ENCODE results near the gene OSGEP.

The OSGEP gene

GRCh38 chr14:20409226-20409625 is 45.4 kb downstream of the OSGEP start:
- no peak for DNase-seq (ENCODE audit: low read depth in 1 of 2, low spot score in 1 of 2)
- H3K27ac ChIP-seq (replicated peaks): no peak overlapping the region

DNA sequence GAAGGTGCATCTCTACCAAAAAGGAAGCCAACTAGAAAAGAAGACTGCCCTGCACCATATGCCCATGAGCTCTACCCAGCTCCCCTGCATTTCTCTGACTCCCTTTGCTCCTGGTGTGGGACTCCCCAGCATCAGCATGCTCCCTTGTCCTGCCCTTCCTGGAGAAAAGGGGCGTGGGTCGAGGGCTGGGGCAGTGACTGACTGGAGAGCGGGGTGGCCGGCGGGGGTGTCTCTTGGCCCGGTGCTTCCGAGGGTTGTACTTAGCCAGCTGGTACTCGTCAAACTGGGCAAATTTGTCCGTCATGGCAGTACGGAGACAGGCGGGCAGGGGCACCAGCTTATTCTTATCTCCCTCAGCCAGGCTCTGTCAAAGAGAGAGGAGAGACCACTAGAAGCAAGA is 51.1 kb downstream of the OSGEP start:
- Histone ChIP-seq H3K27me3 (ENCODE audit: insufficient read depth, poor library complexity, severe bottlenecking) (no peaks in the 10 kb centered on the region), H3K27ac (replicated peaks) (no peak overlapping the region), H3K4me3 (replicated peaks; ENCODE audit: insufficient read depth, low read length) (no peak overlapping the region)
- no peak for TF ChIP-seq REST (IDR thresholded peaks at IDR 0.05; ENCODE audit: insufficient replicate concordance, low read depth)
- TF ChIP-seq SPI1 (IDR thresholded peaks at IDR 0.05; ENCODE audit: borderline replicate concordance, low read depth): no peak
- TF ChIP-seq CTCF (IDR thresholded peaks at IDR 0.05; ENCODE audit: insufficient read depth, low read length): no peak
- TF ChIP-seq GABPA (IDR thresholded peaks at IDR 0.05; ENCODE audit: low read depth): no peak
- TF ChIP-seq POLR2AphosphoS5 (IDR thresholded peaks at IDR 0.05; ENCODE audit: low read depth): no peak
- DNase-seq (ENCODE audit: low read depth in 1 of 2, low spot score in 1 of 2): no peak

More at GRCh38 chr14:20409226-20409625, 45.4 kb downstream of the OSGEP start:
- Histone ChIP-seq H3K4me3 (replicated peaks; ENCODE audit: insufficient read depth, low read length) (no peak overlapping the region), H3K27me3 (ENCODE audit: insufficient read depth, poor library complexity, severe bottlenecking) (no peaks in the 10 kb centered on the region)
- TF ChIP-seq SPI1 (IDR thresholded peaks at IDR 0.05; ENCODE audit: borderline replicate concordance, low read depth) (no peak), CTCF (IDR thresholded peaks at IDR 0.05; ENCODE audit: insufficient read depth, low read length) (no peak), POLR2AphosphoS5 (IDR thresholded peaks at IDR 0.05; ENCODE audit: low read depth) (no peak), REST (IDR thresholded peaks at IDR 0.05; ENCODE audit: insufficient replicate concordance, low read depth) (no peak), GABPA (IDR thresholded peaks at IDR 0.05; ENCODE audit: low read depth) (no peak)

- no peak for TF ChIP-seq SPI1 (IDR thresholded peaks at IDR 0.05; ENCODE audit: borderline replicate concordance, low read depth)
- TF ChIP-seq CTCF (IDR thresholded peaks at IDR 0.05; ENCODE audit: insufficient read depth, low read length): no peak
- no peak for TF ChIP-seq REST (IDR thresholded peaks at IDR 0.05; ENCODE audit: insufficient replicate concordance, low read depth)
- no peak for TF ChIP-seq POLR2AphosphoS5 (IDR thresholded peaks at IDR 0.05; ENCODE audit: low read depth)
- no peak for TF ChIP-seq GABPA (IDR thresholded peaks at IDR 0.05; ENCODE audit: low read depth)
- Histone ChIP-seq H3K4me3 (replicated peaks; ENCODE audit: insufficient read depth, low read length) (no peak overlapping the region), H3K27ac (replicated peaks) (no peak overlapping the region), H3K27me3 (ENCODE audit: insufficient read depth, poor library complexity, severe bottlenecking) (no peaks in the 10 kb centered on the region)
- DNase-seq (ENCODE audit: low read depth in 1 of 2, low spot score in 1 of 2): no peak
Measured at GRCh38 chr14:20400965-20401593, 53.5 kb downstream of the OSGEP start.

Data from HL-60 (cell line).